Right lung (tissue), 5 donors: ENCODE data around the gene PCTP. TPM values are rescaled to one million over a fixed set of nuclear protein-coding genes. Genes with fewer than 3 reads are reported as not detected.

Source experiments
- DNase-seq, 2 donors: peaks; one replicate each; pipeline ENCODE4 v3.0.0-alpha.2; 2013
- polyA plus RNA-seq, 5 donors: library from polyadenylated mRNA; unstranded; fragments of 120-200 nt; gene quantifications; one replicate each; pipeline versions ENCODE4 v1.2.1 to v1.2.3, GENCODE V29; 2013; ENCODE audit warnings: inconsistent platforms in 1 of 5, low replicate concordance in 1 of 5; ENCODE audit not compliant: insufficient read length in 5 of 5, insufficient read depth in 1 of 5

PCTP gene
- polyA plus RNA-seq, 5 donors: 21.2 to 22.5 (median 21.4) TPM

- DNase-seq: no peak
These were observed 34.3 kb downstream of the PCTP start for GRCh38 chr17:55785181-55785580.

GRCh38 chr17:55793272-55793671, 42.4 kb downstream of the PCTP start:
- DNase-seq: no peak

GRCh38 chr17:55794725-55795482, 44.1 kb downstream of the PCTP start:
- DNase-seq: no peak

GRCh38 chr17:55806745-55807495, 56.1 kb downstream of the PCTP start:
- no peak for DNase-seq

GRCh38 chr17:55811536-55811935, 60.7 kb downstream of the PCTP start:
- no peak for DNase-seq

GRCh38 chr17:55812323-55812722, 61.5 kb downstream of the PCTP start:
- DNase-seq: no peak

GRCh38 chr17:55813944-55814343, 63.1 kb downstream of the PCTP start:
- DNase-seq: no peak

GRCh38 chr17:55814377-55814776, 63.5 kb downstream of the PCTP start:
- DNase-seq: no peak

GRCh38 chr17:55816532-55817396, 65.9 kb downstream of the PCTP start:
- DNase-seq: no peak

GRCh38 chr17:55817397-55817709, 66.5 kb downstream of the PCTP start:
- DNase-seq: no peak

GRCh38 chr17:55818026-55818425, 67.2 kb downstream of the PCTP start:
- DNase-seq: no peak

- no peak for DNase-seq
These were observed 67.9 kb downstream of the PCTP start for GRCh38 chr17:55818451-55819375.

- no peak for DNase-seq
These were observed 69.8 kb downstream of the PCTP start for GRCh38 chr17:55820675-55821074.

- no peak for DNase-seq
These were observed 71.2 kb downstream of the PCTP start for GRCh38 chr17:55822028-55822427.

GRCh38 chr17:55825213-55825612, 74.4 kb downstream of the PCTP start:
- no peak for DNase-seq

Other genes with a start within 250 kb of the PCTP start
- gene SMIM36, start 239.6 kb upstream of the PCTP start, polyA plus RNA-seq: under 1 TPM; 0.14 to 0.28 (median 0.18) TPM
- 10 to 100 TPM; 20.8 to 46.8 (median 34.3) TPM for gene TMEM100, start 28.2 kb upstream of the PCTP start, polyA plus RNA-seq